ENCODE measurements around the gene THEM5.
"Not testable (repeated sequence)": the region's sequence is repeated elsewhere in the genome, so short reads cannot be mapped to it uniquely, and the experiment has no call there.

Gene THEM5

GRCh38 chr1:151871284-151872030, 17.9 kb upstream of the THEM5 start:
- intact Hi-C loops (cut with DNase I): no loop called here
- peak in 1 of 42 donors; percentile 19 for DNase-seq

GRCh38 chr1:151868486-151868885, 15.0 kb upstream of the THEM5 start:
- intact Hi-C loops (cut with DNase I): no loop called here
- DNase-seq: no peak

- DNase-seq: peak in 2 of 42 donors; percentile 1 to 9
- intact Hi-C loops (cut with DNase I): no loop called here
Observed at GRCh38 chr1:151867765-151868411, 14.4 kb upstream of the THEM5 start.

GRCh38 chr1:151867321-151867720, 13.8 kb upstream of the THEM5 start:
- no peak for DNase-seq
- intact Hi-C loops (cut with DNase I): no loop called here

GRCh38 chr1:151864411-151864810, 10.9 kb upstream of the THEM5 start:
- DNase-seq: peak in 1 of 42 donors; percentile 12
- intact Hi-C loops (cut with DNase I): no loop called here

GRCh38 chr1:151862604-151863003, 9.1 kb upstream of the THEM5 start:
- DNase-seq: no peak
- intact Hi-C loops (cut with DNase I): no loop called here

- no peak for DNase-seq
- intact Hi-C loops (cut with DNase I): no loop called here
Observed at GRCh38 chr1:151860504-151861187, 7.1 kb upstream of the THEM5 start.

- intact Hi-C loops (cut with DNase I): no loop called here
- DNase-seq: no peak
Observed at GRCh38 chr1:151859891-151860293, 6.4 kb upstream of the THEM5 start.

- no peak for DNase-seq
- intact Hi-C loops (cut with DNase I): no loop called here
Observed at GRCh38 chr1:151858886-151859665, 5.6 kb upstream of the THEM5 start.

GRCh38 chr1:151858030-151858746, 4.7 kb upstream of the THEM5 start:
- intact Hi-C loops (cut with DNase I): no loop called here
- no peak for DNase-seq

- DNase-seq: no peak
- intact Hi-C loops (cut with DNase I): no loop called here
Observed at GRCh38 chr1:151855933-151856332, 2.4 kb upstream of the THEM5 start.

GRCh38 chr1:151855516-151855915, 2.0 kb upstream of the THEM5 start:
- intact Hi-C loops (cut with DNase I): not testable (repeated sequence)
- DNase-seq: peak in 2 of 42 donors; percentile 5 to 21

GRCh38 chr1:151854658-151855057, 1.1 kb upstream of the THEM5 start:
- intact Hi-C loops (cut with DNase I): no loop called here
- peak in 2 of 42 donors; percentile 3 to 27 for DNase-seq

GRCh38 chr1:151852733-151853132, 779 bp downstream of the THEM5 start:
- DNase-seq: peak in 1 of 42 donors; percentile 12
- intact Hi-C loops (cut with DNase I): no loop called here

- intact Hi-C loops (cut with DNase I): no loop called here
- DNase-seq: peak in 5 of 42 donors; percentile 5 to 42 (median 21)
Observed at GRCh38 chr1:151851886-151852285, 1.6 kb downstream of the THEM5 start.

- intact Hi-C loops (cut with DNase I): no loop called here
- peak in 1 of 42 donors; percentile 9 for DNase-seq
Observed at GRCh38 chr1:151849871-151850270, 3.6 kb downstream of the THEM5 start.

GRCh38 chr1:151849126-151849525, 4.4 kb downstream of the THEM5 start:
- DNase-seq: peak in 1 of 42 donors; percentile 6
- intact Hi-C loops (cut with DNase I): no loop called here

GRCh38 chr1:151847867-151848596, 5.5 kb downstream of the THEM5 start:
- intact Hi-C loops (cut with DNase I): no loop called here
- DNase-seq: peak in 1 of 42 donors; percentile 8
